Jurkat, Clone E6-1 (cell line): ENCODE data around the gene ALK.

Experiments used
- DNase-seq: peaks from one replicate; pipeline ENCODE4 v3.0.0-alpha.2; 2011; ENCODE audit warnings: low read depth, low spot score
- H3K4me3 ChIP-seq: 2 replicates; pipeline ENCODE4 v1.5.1; 2011; ENCODE audit warnings: mild to moderate bottlenecking, low read length, control low read depth, moderate library complexity

ALK gene

GRCh38 chr2:29742656-29743055, 178.7 kb downstream of the ALK start:
- no peak for DNase-seq

GRCh38 chr2:29741132-29741531, 180.3 kb downstream of the ALK start:
- no peak for DNase-seq
- H3K4me3 ChIP-seq, result no peak overlapping the region

More at GRCh38 chr2:29742656-29743055, 178.7 kb downstream of the ALK start:
- H3K4me3 ChIP-seq, result no peak overlapping the region

- DNase-seq, result no peak
- H3K4me3 ChIP-seq, result no peak overlapping the region
Observed at GRCh38 chr2:29733965-29734364, 187.4 kb downstream of the ALK start.

- H3K4me3 ChIP-seq, result no peak overlapping the region
- DNase-seq, result no peak
Observed at GRCh38 chr2:29733213-29733612, 188.2 kb downstream of the ALK start.

- H3K4me3 ChIP-seq, result no peak overlapping the region
- DNase-seq, result no peak
Observed at GRCh38 chr2:29731948-29732347, 189.4 kb downstream of the ALK start.

- no peak overlapping the region for H3K4me3 ChIP-seq
Observed at GRCh38 chr2:29729932-29730331, 191.5 kb downstream of the ALK start.

GRCh38 chr2:29729401-29729800, 192.0 kb downstream of the ALK start:
- no peak for DNase-seq

More at GRCh38 chr2:29729932-29730331, 191.5 kb downstream of the ALK start:
- no peak for DNase-seq

GRCh38 chr2:29726976-29727375, 194.4 kb downstream of the ALK start:
- DNase-seq, result no peak
- no peak overlapping the region for H3K4me3 ChIP-seq

More at GRCh38 chr2:29729401-29729800, 192.0 kb downstream of the ALK start:
- no peak overlapping the region for H3K4me3 ChIP-seq

GRCh38 chr2:29725610-29726009, 195.8 kb downstream of the ALK start:
- H3K4me3 ChIP-seq, result no peak overlapping the region
- DNase-seq, result no peak

GRCh38 chr2:29724282-29724681, 197.1 kb downstream of the ALK start:
- no peak overlapping the region for H3K4me3 ChIP-seq
- no peak for DNase-seq

GRCh38 chr2:29723255-29724001, 198.0 kb downstream of the ALK start:
- no peak for DNase-seq
- no peak overlapping the region for H3K4me3 ChIP-seq

- no peak for DNase-seq
- no peak overlapping the region for H3K4me3 ChIP-seq
Observed at GRCh38 chr2:29719639-29720038, 201.7 kb downstream of the ALK start.

GRCh38 chr2:29718076-29718686, 203.2 kb downstream of the ALK start:
- no peak for DNase-seq

GRCh38 chr2:29715655-29716054, 205.7 kb downstream of the ALK start:
- H3K4me3 ChIP-seq, result no peak overlapping the region
- DNase-seq, result no peak

More at GRCh38 chr2:29718076-29718686, 203.2 kb downstream of the ALK start:
- H3K4me3 ChIP-seq, result no peak overlapping the region

- no peak overlapping the region for H3K4me3 ChIP-seq
- no peak for DNase-seq
Observed at GRCh38 chr2:29714333-29714732, 207.1 kb downstream of the ALK start.

GRCh38 chr2:29706171-29706720, 215.1 kb downstream of the ALK start:
- no peak for DNase-seq
- no peak overlapping the region for H3K4me3 ChIP-seq

GRCh38 chr2:29705616-29706015, 215.8 kb downstream of the ALK start:
- no peak for DNase-seq

GRCh38 chr2:29703336-29703735, 218.1 kb downstream of the ALK start:
- no peak for DNase-seq
- H3K4me3 ChIP-seq, result no peak overlapping the region

More at GRCh38 chr2:29705616-29706015, 215.8 kb downstream of the ALK start:
- H3K4me3 ChIP-seq, result no peak overlapping the region

- no peak overlapping the region for H3K4me3 ChIP-seq
- no peak for DNase-seq
Observed at GRCh38 chr2:29702276-29702675, 219.1 kb downstream of the ALK start.

- no peak overlapping the region for H3K4me3 ChIP-seq
- DNase-seq, result no peak
Observed at GRCh38 chr2:29700560-29700959, 220.8 kb downstream of the ALK start.
